HepG2 (cell line): ENCODE measurements around the gene VEGFB. TPM values are rescaled to one million over a fixed set of nuclear protein-coding genes. Genes with fewer than 3 reads are reported as not detected.

Source experiments
- BCL6 ChIP-seq: IDR thresholded peaks from 2 replicates; pipeline ENCODE4 v1.6.1; 2016; ENCODE audit warnings: missing genetic modification reagents, missing compliant biosample characterization
- CHCHD3 ChIP-seq: sonication (generic); formaldehyde crosslinking; IDR thresholded peaks from 2 replicates; pipeline ENCODE4 v1.8.0; 2022; ENCODE audit warnings: mild to moderate bottlenecking, missing genetic modification reagents, moderate library complexity
- DNMT1 ChIP-seq: sonication (generic); formaldehyde crosslinking; IDR thresholded peaks from 2 replicates; pipeline ENCODE4 v1.5.1; 2020; ENCODE audit warnings: mild to moderate bottlenecking, missing genetic modification reagents
- FLYWCH1 ChIP-seq: sonication (generic); formaldehyde crosslinking; IDR thresholded peaks from 2 replicates; pipeline ENCODE4 v1.8.1; 2023; ENCODE audit warnings: mild to moderate bottlenecking, missing genetic modification reagents
- FOXP4 ChIP-seq: sonication (generic); formaldehyde crosslinking; IDR thresholded peaks from 2 replicates; pipeline ENCODE4 v1.4.0; 2020; ENCODE audit warnings: missing genetic modification reagents
- HIVEP1 ChIP-seq: sonication (generic); formaldehyde crosslinking; IDR thresholded peaks from 2 replicates; pipeline ENCODE4 v1.4.0; 2020; ENCODE audit warnings: mild to moderate bottlenecking, missing genetic modification reagents
- HOMEZ ChIP-seq: IDR thresholded peaks from 2 replicates; pipeline ENCODE4 v1.6.1; 2016; ENCODE audit warnings: low read depth
- LCORL ChIP-seq, 2 experiments: fragments of 450-650 bp in 1 of 2; sonication (generic) in 1 of 2; formaldehyde crosslinking in 1 of 2; IDR thresholded peaks; 2 replicates each; pipeline versions ENCODE4 v1.5.0 to v1.6.1; 2017 to 2020; ENCODE audit warnings: antibody characterized with exemption in 1 of 2, missing genetic modification reagents in 1 of 2
- MAFK ChIP-seq, 2 experiments: IDR thresholded peaks in 1 of 2; conservative IDR thresholded peaks in 1 of 2; 2 replicates each; pipeline ENCODE4 v1.6.1; 2011; ENCODE audit warnings: improper control_type of control experiment in 2 of 2, low read length in 2 of 2
- MXD1 ChIP-seq: sonication (generic); formaldehyde crosslinking; IDR thresholded peaks from 2 replicates; pipeline ENCODE4 v1.4.0; 2020; ENCODE audit warnings: mild to moderate bottlenecking, missing genetic modification reagents
- NFIC ChIP-seq: IDR thresholded peaks from 2 replicates; pipeline ENCODE4 v1.6.1; 2012; ENCODE audit warnings: mild to moderate bottlenecking, low read length, inconsistent platforms
- NFKB2 ChIP-seq: sonication (generic); formaldehyde crosslinking; IDR thresholded peaks from 2 replicates; pipeline ENCODE4 v1.4.0; 2020; ENCODE audit warnings: missing genetic modification reagents, borderline replicate concordance
- NFYB ChIP-seq: sonication (generic); formaldehyde crosslinking; IDR thresholded peaks from 2 replicates; pipeline ENCODE4 v1.4.0; 2020; ENCODE audit warnings: missing genetic modification reagents
- PCBP2 ChIP-seq: fragments of 200-400 bp; formaldehyde crosslinking; optimal IDR thresholded peaks from 2 replicates; pipeline ENCODE3; 2018; ENCODE audit warnings: low read length, low read depth; ENCODE audit not compliant: poor library complexity, severe bottlenecking
- REL ChIP-seq: sonication (generic); formaldehyde crosslinking; conservative IDR thresholded peaks from 2 replicates; pipeline ENCODE4 v1.8.0; 2022; ENCODE audit warnings: mild to moderate bottlenecking, missing genetic modification reagents, moderate library complexity
- RXRB ChIP-seq: IDR thresholded peaks from 2 replicates; pipeline ENCODE4 v1.6.1; 2016; ENCODE audit warnings: borderline replicate concordance, missing genetic modification reagents, missing compliant biosample characterization
- SALL2 ChIP-seq: sonication (generic); formaldehyde crosslinking; IDR thresholded peaks from 2 replicates; pipeline ENCODE4 v1.8.1; 2023; ENCODE audit warnings: mild to moderate bottlenecking, missing genetic modification reagents, inconsistent platforms
- SRF ChIP-seq: IDR thresholded peaks from 2 replicates; pipeline ENCODE4 v1.6.1; 2011; ENCODE audit warnings: mild to moderate bottlenecking, low read depth, low read length, moderate library complexity
- U2AF1 ChIP-seq: fragments of 200-400 bp; formaldehyde crosslinking; optimal IDR thresholded peaks from 2 replicates; pipeline ENCODE3; 2017; ENCODE audit warnings: mild to moderate bottlenecking, low read depth, low read length
- ZNF124 ChIP-seq: sonication (generic); formaldehyde crosslinking; IDR thresholded peaks from 2 replicates; pipeline ENCODE4 v1.4.0; 2020; ENCODE audit warnings: missing genetic modification reagents
- ZNF205 ChIP-seq: IDR thresholded peaks from 2 replicates; pipeline ENCODE4 v1.6.1; 2018; ENCODE audit warnings: missing biosample characterization, missing genetic modification reagents
- ZNF256 ChIP-seq: sonication (generic); formaldehyde crosslinking; conservative IDR thresholded peaks from 2 replicates; pipeline ENCODE4 v1.4.0; 2020; ENCODE audit warnings: missing genetic modification reagents
- ZNF761 ChIP-seq: sonication (generic); formaldehyde crosslinking; conservative IDR thresholded peaks from 2 replicates; pipeline ENCODE4 v1.4.0; 2020; ENCODE audit warnings: mild to moderate bottlenecking, missing genetic modification reagents
- ZSCAN20 ChIP-seq: sonication (generic); formaldehyde crosslinking; IDR thresholded peaks from 2 replicates; pipeline ENCODE4 v1.4.0; 2020; ENCODE audit warnings: missing genetic modification reagents, mild to moderate bottlenecking, borderline replicate concordance
- polyA plus RNA-seq, 8 experiments: library from polyadenylated mRNA; depleted of rRNA in 3 of 8; stranded (reverse) in 7 of 8; unstranded in 1 of 8; fragments of >200 nt; fragmentation: Illumina TruSeq in 4 of 8; extraction: Trizol in 4 of 8; gene quantifications; 2 replicates each; pipeline versions ENCODE4 v1.2.1 to v1.2.3, GENCODE V29; 2011 to 2016; ENCODE audit warnings: low read depth in 4 of 8, missing spikeins in 1 of 8, mixed read lengths in 1 of 8; ENCODE audit not compliant: insufficient read depth in 1 of 8
- total RNA-seq, 5 experiments: library from RNA; depleted of rRNA; stranded (reverse); fragments of >200 nt; fragmentation: Illumina TruSeq; extraction: Trizol; gene quantifications; 2 replicates each; pipeline ENCODE4 v1.2.3, GENCODE V29; 2016; ENCODE audit warnings: low read depth in 1 of 5
- TF ChIP-seq, protein P1 (sequence below): IDR thresholded peaks from 2 replicates; pipeline ENCODE4 v1.6.1; 2016; ENCODE audit warnings: missing compliant biosample characterization, missing genetic modification reagents, borderline replicate concordance

The VEGFB gene
- total and polyA plus RNA-seq, 2 of the 13 experiments (the other 11 are each of a cell fraction or from before 2014, with no cell fraction given), result 9.0 to 11.3 TPM

DNA sequence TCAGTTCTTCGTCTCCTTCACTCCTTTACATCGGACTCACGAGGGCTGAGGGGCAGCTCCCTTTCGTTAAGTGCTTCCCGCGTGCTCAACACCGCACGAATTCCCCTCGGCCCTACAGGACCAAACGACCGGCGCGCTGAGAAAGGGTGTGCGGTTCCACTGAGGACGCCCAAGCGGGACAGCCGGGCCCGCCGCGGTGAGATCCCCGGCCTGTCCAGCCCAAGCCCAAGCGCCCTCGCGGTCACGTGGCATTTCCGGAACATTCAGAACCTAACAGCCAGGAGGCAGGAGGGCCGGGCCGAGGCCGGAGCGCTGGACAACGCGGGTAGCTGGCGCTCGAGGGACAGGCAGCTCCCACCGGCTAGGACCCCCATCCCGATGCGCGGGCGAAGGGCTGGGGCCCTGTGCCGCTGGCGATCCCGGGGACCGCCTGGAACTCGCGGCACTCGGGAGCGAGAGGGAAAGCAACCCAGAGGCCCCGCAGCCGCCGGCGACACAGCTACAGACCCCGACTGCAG, 49.1 kb upstream of the VEGFB start (continued):
- TF ChIP-seq MXD1 (CRISPR knock-in tag) (peak; percentile 98), ZNF124 (peak; percentile 73), DNMT1 (CRISPR knock-in tag) (no peak), SALL2 (peak; percentile 72; the same call in 1 of the 2 replicates), ZNF761 (0 out of 2 replicates have a peak, but pooled peaks have one; percentile 83), BCL6 (peak; percentile 63), NFKB2 (peak; percentile 99; the same call in 1 of the 2 replicates), CHCHD3 (CRISPR knock-in tag) (peak; percentile 74), NFYB (CRISPR knock-in tag) (no peak), U2AF1 (no peak), NFIC (no peak), PCBP2 (no peak), ZNF256 (CRISPR knock-in tag) (0 out of 2 replicates have a peak, but pooled peaks have one; percentile 22), RXRB (peak; percentile 63), SRF (no peak), FLYWCH1 (CRISPR knock-in tag) (peak; percentile 89; the same call in 1 of the 2 replicates), HIVEP1 (peak; percentile 97), HOMEZ (CRISPR knock-in tag) (no peak), ZSCAN20 (no peak; the same call in 1 of the 2 replicates), LCORL (IDR thresholded peaks at IDR 0.05) (no peak), LCORL (CRISPR knock-in tag; IDR thresholded peaks at IDR 0.05) (peak; percentile 61; the same call in 1 of the 2 replicates), FOXP4 (CRISPR knock-in tag) (peak; percentile 19; the same call in 1 of the 2 replicates), REL (CRISPR knock-in tag) (peak; percentile 84; the same call in 1 of the 2 replicates), MAFK (conservative IDR thresholded peaks at IDR 0.05 in 1 of 2, IDR thresholded peaks at IDR 0.05 in 1 of 2; ENCODE audit: low read length in 2 of 2) (no peak), ZNF205 (CRISPR knock-in tag) (peak; percentile 71; the same call in 1 of the 2 replicates)
- TF ChIP-seq, protein P1, sequence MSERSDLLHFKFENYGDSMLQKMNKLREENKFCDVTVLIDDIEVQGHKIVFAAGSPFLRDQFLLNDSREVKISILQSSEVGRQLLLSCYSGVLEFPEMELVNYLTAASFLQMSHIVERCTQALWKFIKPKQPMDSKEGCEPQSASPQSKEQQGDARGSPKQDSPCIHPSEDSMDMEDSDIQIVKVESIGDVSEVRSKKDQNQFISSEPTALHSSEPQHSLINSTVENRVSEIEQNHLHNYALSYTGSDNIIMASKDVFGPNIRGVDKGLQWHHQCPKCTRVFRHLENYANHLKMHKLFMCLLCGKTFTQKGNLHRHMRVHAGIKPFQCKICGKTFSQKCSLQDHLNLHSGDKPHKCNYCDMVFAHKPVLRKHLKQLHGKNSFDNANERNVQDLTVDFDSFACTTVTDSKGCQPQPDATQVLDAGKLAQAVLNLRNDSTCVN (CRISPR knock-in tag), result no peak; the same call in 1 of the 2 replicates
